Spleen (tissue), 11 donors: ENCODE results near the gene FBXO39. TPM values are rescaled to one million over a fixed set of nuclear protein-coding genes. Genes with fewer than 3 reads are reported as not detected.

Experiments used
- DNase-seq: peaks from one replicate; pipeline ENCODE4 v3.0.0-alpha.2; 2020
- H3K27ac ChIP-seq, 8 donors: fragments of 200-600 bp; sonication (generic) in 7 of 8; 1 replicate in 4 of 8; 2 replicates in 4 of 8; pipeline versions ENCODE4 v1.5.0 to v1.8.0; 2016 to 2021; ENCODE audit warnings: inconsistent platforms in 4 of 8, mild to moderate bottlenecking in 4 of 8, moderate library complexity in 1 of 8
- H3K27me3 ChIP-seq, 7 donors: fragments of 200-600 bp; sonication (generic) in 6 of 7; replicated peaks in 1 of 7; 1 replicate in 4 of 7; 2 replicates in 3 of 7; pipeline versions ENCODE4 v1.5.0 to v1.8.0; 2016 to 2021; ENCODE audit warnings: inconsistent platforms in 3 of 7, mild to moderate bottlenecking in 1 of 7
- H3K36me3 ChIP-seq, 6 donors: fragments of 200-600 bp; sonication (generic) in 5 of 6; 1 replicate in 4 of 6; 2 replicates in 2 of 6; pipeline versions ENCODE4 v1.5.0 to v1.8.0; 2016 to 2021; ENCODE audit warnings: inconsistent platforms in 2 of 6
- H3K4me1 ChIP-seq, 6 donors: fragments of 200-600 bp; sonication (generic) in 5 of 6; 1 replicate in 3 of 6; 2 replicates in 3 of 6; pipeline versions ENCODE4 v1.5.0 to v1.8.0; 2016 to 2021; ENCODE audit warnings: inconsistent platforms in 3 of 6
- H3K4me3 ChIP-seq, 8 donors: fragments of 200-600 bp; sonication (generic) in 7 of 8; 1 replicate in 4 of 8; 2 replicates in 4 of 8; pipeline versions ENCODE4 v1.5.0 to v1.8.0; 2016 to 2021; ENCODE audit warnings: inconsistent platforms in 4 of 8, mild to moderate bottlenecking in 4 of 8, moderate library complexity in 2 of 8
- H3K9me3 ChIP-seq, 8 donors: fragments of 200-600 bp; sonication (generic) in 7 of 8; 1 replicate in 4 of 8; 2 replicates in 4 of 8; pipeline versions ENCODE4 v1.5.0 to v1.8.0; 2016 to 2021; ENCODE audit warnings: inconsistent platforms in 4 of 8
- CTCF ChIP-seq, 11 experiments: fragments of 200-600 bp in 7 of 11; fragments of 450-650 bp in 4 of 11; sonication (generic) in 4 of 11; IDR thresholded peaks in 8 of 11; conservative IDR thresholded peaks in 3 of 11; 1 replicate in 7 of 11; 2 replicates in 4 of 11; pipeline versions ENCODE4 v1.4.0 to v1.8.0; 2016 to 2021; ENCODE audit warnings: antibody characterized with exemption in 11 of 11, inconsistent platforms in 4 of 11, mild to moderate bottlenecking in 1 of 11
- POLR2A ChIP-seq, 3 donors: fragments of 450-650 bp; IDR thresholded peaks; one replicate each; pipeline ENCODE4 v1.5.1; 2017; ENCODE audit warnings: antibody characterized with exemption in 3 of 3, mild to moderate bottlenecking in 1 of 3
- POLR2AphosphoS5 ChIP-seq, 3 donors: sonication (generic); formaldehyde crosslinking; IDR thresholded peaks; one replicate each; pipeline ENCODE4 v1.5.1; 2017; ENCODE audit warnings: antibody characterized with exemption in 3 of 3
- WGBS, 5 donors: extraction: QIAGEN DNeasy Blood & Tissue Kit in 3 of 5; methylation state at CpG; one replicate each; pipeline versions ENCODE4 v1.1.5 to v1.1.7; 2013 to 2018; 5-methylcytosine and 5-hydroxymethylcytosine counted together
- intact Hi-C: fragments of 100-400 bp; cut with DNase I; formaldehyde crosslinking; loops from one replicate; pipeline ENCODE4 v1.15.0; 2023; ENCODE audit warnings: low total_unique reads
- polyA plus RNA-seq, 3 donors: library from polyadenylated mRNA; stranded (reverse); fragments of 200-250 nt; gene quantifications; one replicate each; pipeline ENCODE4 v1.2.1, GENCODE V29; 2013
- total RNA-seq, 7 donors: library from RNA; depleted of rRNA in 3 of 7; stranded (reverse); fragments of >200 nt in 3 of 7; fragmentation: NEBNext Ultra II Directional in 4 of 7; extraction: Animal tissue kit (Norgen Biotek cat#: 25700) in 4 of 7; gene quantifications; one replicate each; pipeline versions ENCODE4 v1.1.0 to v1.2.1, GENCODE V29; 2016 to 2021
- donor health status: healthy with polysubstance abuse.
- donor health status: DM: no; HTN: no; CAD: no; lungs with moderate emphysema.
- donor health status: DM: no; HTN: no; CAD: no.
- donor health status: Bipolar disorder and iron deficiency.
- donor health status: healthy.
- donor health status: DM: no; HTN: no; CAD: no.
- donor health status: DM: yes; HTN: yes; CAD: no.

The FBXO39 gene
- total and polyA plus RNA-seq, 10 donors: 0.26 to 0.75 (median 0.48) TPM; not detected in 6

GRCh38 chr17:6796017-6796886 lies 20.2 kb downstream of the FBXO39 start:
- no peak for DNase-seq
- intact Hi-C loops: no loop called here
- 59 to 71% (median 66%) methylated on average over 10 of the region's 10 CpGs for WGBS, 5 donors
- Histone ChIP-seq H3K9me3 (no peaks in the 10 kb centered on the region), H3K27ac (no peak overlapping the region), H3K4me1 (no peaks in the 10 kb centered on the region), H3K36me3 (no peaks in the 10 kb centered on the region), H3K27me3 (peaks cover 0 to 17% (median 0%) of the 10 kb centered on the region in 7 donors), H3K4me3 (no peak overlapping the region)
- TF ChIP-seq POLR2A (IDR thresholded peaks at IDR 0.05) (no peak), CTCF (IDR thresholded peaks at IDR 0.05 in 8 of 11, conservative IDR thresholded peaks at IDR 0.05 in 3 of 11) (no peak), POLR2AphosphoS5 (IDR thresholded peaks at IDR 0.05) (no peak)

DNA sequence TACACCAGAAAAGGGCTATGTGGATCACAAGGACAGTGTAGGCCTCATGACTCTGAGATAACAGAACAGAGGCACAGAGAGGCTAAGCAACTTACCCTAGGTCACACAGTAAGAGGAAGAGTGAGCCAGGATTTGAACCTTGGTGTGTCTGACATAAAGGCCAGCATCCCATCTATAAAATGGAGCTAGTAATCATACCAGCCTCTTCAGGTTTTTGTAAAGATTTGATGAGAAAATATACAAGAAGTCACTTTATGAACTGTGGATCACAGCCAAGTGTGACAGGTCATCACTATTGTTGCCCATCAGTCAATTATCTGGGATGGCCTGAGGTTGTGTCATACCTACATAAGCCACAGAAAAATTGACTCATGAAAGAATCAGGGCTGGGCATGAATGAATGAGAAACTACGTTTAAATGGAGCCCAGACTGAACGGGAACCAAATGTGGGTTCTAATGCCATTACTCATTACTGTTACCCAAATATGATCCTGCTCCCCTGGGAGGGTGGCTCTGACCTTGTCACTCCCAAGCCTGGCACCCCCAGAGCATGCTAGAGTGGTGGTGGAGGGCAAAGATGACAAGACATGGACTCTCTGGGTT lies 21.0 kb downstream of the FBXO39 start:
- Histone ChIP-seq H3K27ac (no peak overlapping the region), H3K4me1 (no peaks in the 10 kb centered on the region), H3K27me3 (peaks cover 0 to 13% (median 0%) of the 10 kb centered on the region in 7 donors), H3K9me3 (no peaks in the 10 kb centered on the region), H3K36me3 (no peaks in the 10 kb centered on the region), H3K4me3 (no peak overlapping the region)
- WGBS, 5 donors: 77 to 94% (median 86%) methylated on average over 2 of the region's 2 CpGs
- DNase-seq: no peak
- TF ChIP-seq POLR2AphosphoS5 (IDR thresholded peaks at IDR 0.05) (no peak), CTCF (IDR thresholded peaks at IDR 0.05 in 8 of 11, conservative IDR thresholded peaks at IDR 0.05 in 3 of 11) (no peak), POLR2A (IDR thresholded peaks at IDR 0.05) (no peak)
- intact Hi-C loops: no loop called here

DNA sequence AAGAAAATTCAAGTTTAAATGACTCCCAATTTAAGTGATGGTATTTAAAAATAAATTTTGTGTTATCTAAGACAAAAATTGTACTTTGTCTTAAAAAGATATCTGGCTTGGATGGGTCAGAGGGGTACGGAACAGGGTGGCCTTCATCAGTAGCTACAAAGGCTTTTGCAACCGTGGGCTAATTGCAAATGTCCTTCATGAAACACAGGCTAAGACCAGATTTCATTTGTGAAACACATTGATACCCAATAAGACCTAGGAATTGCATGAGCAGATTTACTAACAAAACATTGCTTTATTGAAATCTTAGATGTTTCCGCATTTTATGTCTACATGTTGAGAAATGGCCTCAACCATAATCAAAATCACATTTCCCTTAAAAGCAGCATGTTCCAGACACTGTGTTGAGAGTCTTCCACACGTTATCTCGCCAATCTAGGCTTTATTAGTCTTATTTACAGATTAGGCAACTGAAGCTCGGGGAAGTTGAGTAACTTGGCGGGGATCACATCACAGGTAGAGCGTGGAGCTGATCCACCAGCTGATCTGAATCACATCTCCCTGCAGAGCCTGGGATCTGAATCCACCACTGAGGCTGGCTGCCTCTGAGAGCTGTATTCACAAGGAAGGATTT lies 21.8 kb downstream of the FBXO39 start:
- no peaks in the 10 kb centered on the region for H3K36me3 ChIP-seq
- WGBS, 5 donors: 70 to 82% (median 78%) methylated on average over 8 of the region's 8 CpGs
- no peak overlapping the region for H3K27ac ChIP-seq
- no peak for DNase-seq
- H3K27me3 ChIP-seq: peaks cover 0 to 5% (median 0%) of the 10 kb centered on the region in 7 donors
- intact Hi-C loops: no loop called here
- TF ChIP-seq POLR2A (IDR thresholded peaks at IDR 0.05) (no peak), POLR2AphosphoS5 (IDR thresholded peaks at IDR 0.05) (no peak), CTCF (IDR thresholded peaks at IDR 0.05 in 8 of 11, conservative IDR thresholded peaks at IDR 0.05 in 3 of 11) (no peak)
- H3K4me1 ChIP-seq: no peaks in the 10 kb centered on the region
- no peaks in the 10 kb centered on the region for H3K9me3 ChIP-seq
- H3K4me3 ChIP-seq: no peak overlapping the region

- H3K4me1 ChIP-seq: no peaks in the 10 kb centered on the region
- no peaks in the 10 kb centered on the region for H3K9me3 ChIP-seq
- 73 to 87% (median 84%) methylated on average over 6 of the region's 6 CpGs for WGBS, 5 donors
- H3K4me3 ChIP-seq: no peak overlapping the region
- no peak overlapping the region for H3K27ac ChIP-seq
- intact Hi-C loops: loop anchor here (5.0 kb wide), 1 partner anchor 132 kb away; no protein-coding TSS in a partner anchor
- H3K36me3 ChIP-seq: no peaks in the 10 kb centered on the region
- DNase-seq: no peak
- no peak for TF ChIP-seq POLR2A (IDR thresholded peaks at IDR 0.05)
- no peak for TF ChIP-seq CTCF (IDR thresholded peaks at IDR 0.05 in 8 of 11, conservative IDR thresholded peaks at IDR 0.05 in 3 of 11)
- no peak for TF ChIP-seq POLR2AphosphoS5 (IDR thresholded peaks at IDR 0.05)
- no peaks in the 10 kb centered on the region for H3K27me3 ChIP-seq
These were observed 23.7 kb downstream of the FBXO39 start for GRCh38 chr17:6799738-6800137.
